ENCODE measurements around the gene NSUN7. TPM values are rescaled to one million over a fixed set of nuclear protein-coding genes. Genes with fewer than 3 reads are reported as not detected.

NSUN7 gene
- total and polyA plus RNA-seq, 9 of the 15 experiments (the other 6 are each of a cell fraction or from before 2014, with no cell fraction given): not detected

GRCh38 chr4:40844261-40844660 is 94.5 kb downstream of the NSUN7 start:
- Histone ChIP-seq H3K36me3 (ENCODE audit: control insufficient read depth, insufficient read depth, low read length) (no peaks in the 10 kb centered on the region), H3K79me2 (ENCODE audit: control insufficient read depth, insufficient read depth, low read length) (no peaks in the 10 kb centered on the region), H3K9me1 (ENCODE audit: control insufficient read depth, insufficient read depth, low read length) (no peaks in the 10 kb centered on the region), H2AFZ (ENCODE audit: low read depth, low read length) (no peak overlapping the region), H3K4me2 (ENCODE audit: insufficient read depth, low read length) (no peak overlapping the region), H3K4me3 (no peak overlapping the region), H3K27ac (ENCODE audit: extremely low read depth, low read depth, low read length) (no peak overlapping the region), H3K9ac (ENCODE audit: insufficient read depth in 1 of 2, low read depth in 2 of 2, low read length in 2 of 2) (no peak overlapping the region), H3K4me1 (replicated peaks in 1 of 2; ENCODE audit: control insufficient read depth in 2 of 2, insufficient read depth in 2 of 2, low read length in 2 of 2) (no peaks in the 10 kb centered on the region; a peak in 1 of 5 replicates), H3K27me3 (ENCODE audit: control insufficient read depth in 2 of 2, insufficient read depth in 2 of 2, low read length in 2 of 2) (peaks cover 12 to 19% of the 10 kb centered on the region in 2 experiments; a peak in 3 of 5 replicates), H4K20me1 (replicated peaks; ENCODE audit: control insufficient read depth, insufficient read depth, low read length) (0 out of 2 replicates have a peak, but pooled peaks cover 3% of the 10 kb centered on the region), H3K9me3 (replicated peaks; ENCODE audit: control insufficient read depth, insufficient read depth, low read depth, low read length) (no peaks in the 10 kb centered on the region)
- 1% methylated on average over 6 of the region's 6 CpGs for WGBS (ENCODE audit: insufficient coverage, low coverage, missing lambda C conversion rate)
- in situ Hi-C loops (cut with MboI): loop anchor here (5.0 kb wide), 1 partner anchor 107 kb away; no protein-coding TSS in a partner anchor
- POLR2A ChIA-PET: interaction anchor here (1.0 kb wide), 1 partner anchor 38 kb away, joined by 5 read pairs; no protein-coding TSS in a partner anchor
- FAIRE-seq: no peak
- BruUV-seq (replicated peaks): no TSS peak
- TF ChIP-seq MEF2A (IDR thresholded peaks at IDR 0.05; ENCODE audit: control insufficient read depth, low read depth, low read length): no peak
- CTCF ChIA-PET (ENCODE audit: low intra/inter-chr PET ratio): no interaction called here
- DNase-seq (ENCODE audit: extremely low read depth in 1 of 4, low spot score in 3 of 4): no peak
- ATAC-seq: no peak
- intact Hi-C loops (cut with micrococcal nuclease): loop anchor here (5.0 to 10.0 kb wide), 2 partner anchors 107 to 519 kb away; no protein-coding TSS in a partner anchor

DNA sequence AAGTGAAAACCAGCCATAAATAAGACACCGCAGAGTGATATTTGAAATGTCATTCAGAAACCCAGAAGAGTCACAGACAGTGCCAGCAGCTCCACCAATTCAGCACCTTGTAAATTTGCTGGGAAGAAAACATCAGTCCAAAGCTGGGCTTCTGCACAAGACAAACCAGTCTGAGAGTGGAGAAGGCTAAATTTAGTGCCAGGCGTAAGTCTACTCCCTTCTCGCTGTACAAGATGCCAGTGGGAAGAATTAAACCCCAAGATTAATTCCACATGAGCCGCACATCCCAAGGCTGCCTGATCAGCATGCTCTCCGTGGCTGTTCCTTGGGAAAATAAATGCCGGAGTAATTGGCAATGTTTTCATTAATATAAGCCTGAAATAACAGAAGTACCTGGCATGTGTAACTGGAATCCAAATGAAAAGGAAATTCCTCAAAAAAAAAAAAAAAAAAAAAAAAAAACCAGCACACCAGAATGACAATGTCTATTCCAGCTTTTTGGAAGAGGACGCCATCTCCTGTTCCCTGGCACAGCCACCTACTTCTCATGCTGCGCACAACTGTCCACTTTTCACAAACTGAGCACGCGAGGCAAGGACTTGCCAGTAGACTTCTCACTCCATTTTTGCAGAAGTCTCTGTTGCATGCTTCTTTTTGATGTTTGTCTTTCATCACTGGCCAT is 95.5 kb downstream of the NSUN7 start:
- H3K9ac ChIP-seq (ENCODE audit: insufficient read depth in 1 of 2, low read depth in 2 of 2, low read length in 2 of 2): no peak overlapping the region
- ChIA-PET POLR2A (interaction anchor here (1.0 to 1.1 kb wide), 2 partner anchors 37 to 516 kb away, joined by 3 to 5 read pairs; no protein-coding TSS in a partner anchor), CTCF (ENCODE audit: low intra/inter-chr PET ratio) (no interaction called here)
- ATAC-seq (no peak), DNase-seq (ENCODE audit: extremely low read depth in 1 of 4, low spot score in 3 of 4) (no peak), FAIRE-seq (no peak)
- in situ Hi-C loops (cut with MboI) (no loop called here), intact Hi-C loops (cut with micrococcal nuclease) (loop anchor here (10.0 kb wide), 1 partner anchor 520 kb away; no protein-coding TSS in a partner anchor)
- no peaks in the 10 kb centered on the region for H3K9me1 ChIP-seq (ENCODE audit: control insufficient read depth, insufficient read depth, low read length)
- no peak overlapping the region for H3K27ac ChIP-seq (ENCODE audit: extremely low read depth, low read depth, low read length)
- H2AFZ ChIP-seq (ENCODE audit: low read depth, low read length): no peak overlapping the region
- WGBS (ENCODE audit: insufficient coverage, low coverage, missing lambda C conversion rate): 2% methylated on average over 10 of the region's 10 CpGs
- H3K4me3 ChIP-seq: no peak overlapping the region
- TF ChIP-seq ZNF24 (IDR thresholded peaks at IDR 0.05): no peak
- no peak for TF ChIP-seq SMARCA5 (IDR thresholded peaks at IDR 0.05)
- TF ChIP-seq ZNF121 (CRISPR knock-in tag; conservative IDR thresholded peaks at IDR 0.05): no peak
- no peak for TF ChIP-seq MYNN (IDR thresholded peaks at IDR 0.05)
- no peak for TF ChIP-seq MYNN (CRISPR knock-in tag; IDR thresholded peaks at IDR 0.05)
- TF ChIP-seq ZNF655 (CRISPR knock-in tag; IDR thresholded peaks at IDR 0.05): no peak
- no peak for TF ChIP-seq ATF1 (CRISPR knock-in tag; IDR thresholded peaks at IDR 0.05)
- no peak for TF ChIP-seq ATF1 (tag; IDR thresholded peaks at IDR 0.05)
- TF ChIP-seq MEIS2 (IDR thresholded peaks at IDR 0.05; ENCODE audit: partially characterized antibody): no peak
- no peak for TF ChIP-seq GABPB1 (CRISPR knock-in tag; IDR thresholded peaks at IDR 0.05)
- TF ChIP-seq HLTF (IDR thresholded peaks at IDR 0.05): no peak
- no peak for TF ChIP-seq CHD1 (IDR thresholded peaks at IDR 0.05; ENCODE audit: low read length)
- no peaks in the 10 kb centered on the region for H3K79me2 ChIP-seq (ENCODE audit: control insufficient read depth, insufficient read depth, low read length)
- no TSS peak for BruUV-seq (replicated peaks)
- H3K4me2 ChIP-seq (ENCODE audit: insufficient read depth, low read length): no peak overlapping the region
- peaks cover 14 to 19% of the 10 kb centered on the region in 2 experiments; a peak in 3 of 5 replicates for H3K27me3 ChIP-seq (ENCODE audit: control insufficient read depth in 2 of 2, insufficient read depth in 2 of 2, low read length in 2 of 2)
- 0 out of 2 replicates have a peak, but pooled peaks cover 3% of the 10 kb centered on the region for H4K20me1 ChIP-seq (replicated peaks; ENCODE audit: control insufficient read depth, insufficient read depth, low read length)
- H3K36me3 ChIP-seq (ENCODE audit: control insufficient read depth, insufficient read depth, low read length): no peaks in the 10 kb centered on the region
- H3K4me1 ChIP-seq (replicated peaks in 1 of 2; ENCODE audit: control insufficient read depth in 2 of 2, insufficient read depth in 2 of 2, low read length in 2 of 2): no peaks in the 10 kb centered on the region; a peak in 1 of 5 replicates
- H3K9me3 ChIP-seq (replicated peaks; ENCODE audit: control insufficient read depth, insufficient read depth, low read depth, low read length): no peaks in the 10 kb centered on the region

All from K562 (cell line).